Activated naive CD4-positive, alpha-beta T cell (primary cell): ENCODE data around the gene DKC1.
"Not testable (repeated sequence)": the region's sequence is repeated elsewhere in the genome, so short reads cannot be mapped to it uniquely, and the experiment has no call there.

Experiments used
- DNase-seq, 4 experiments: peaks; one replicate each; lab custom pipeline; 2025; lab: John Stamatoyannopoulos, UW

The DKC1 gene

DNA sequence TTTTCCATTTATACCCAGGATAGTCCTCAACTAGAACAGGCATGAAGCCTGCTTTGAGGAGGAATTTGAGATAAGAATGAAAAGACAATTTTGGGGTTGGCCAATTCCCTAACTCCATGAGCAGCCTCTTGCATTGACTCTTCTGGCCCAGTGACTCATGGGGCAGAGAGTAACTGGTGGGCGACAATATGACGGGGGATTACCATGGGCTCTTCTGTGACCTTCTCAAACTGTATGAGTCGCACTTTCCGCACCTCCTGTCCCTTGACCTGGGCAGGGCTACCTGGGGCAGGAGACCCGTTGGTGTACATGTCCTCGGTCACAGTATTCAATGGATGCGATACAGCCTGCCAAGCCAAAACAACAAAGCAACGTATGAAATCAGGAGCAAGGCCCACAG, 29.3 kb downstream of the DKC1 start:
- DNase-seq: no peak

DNA sequence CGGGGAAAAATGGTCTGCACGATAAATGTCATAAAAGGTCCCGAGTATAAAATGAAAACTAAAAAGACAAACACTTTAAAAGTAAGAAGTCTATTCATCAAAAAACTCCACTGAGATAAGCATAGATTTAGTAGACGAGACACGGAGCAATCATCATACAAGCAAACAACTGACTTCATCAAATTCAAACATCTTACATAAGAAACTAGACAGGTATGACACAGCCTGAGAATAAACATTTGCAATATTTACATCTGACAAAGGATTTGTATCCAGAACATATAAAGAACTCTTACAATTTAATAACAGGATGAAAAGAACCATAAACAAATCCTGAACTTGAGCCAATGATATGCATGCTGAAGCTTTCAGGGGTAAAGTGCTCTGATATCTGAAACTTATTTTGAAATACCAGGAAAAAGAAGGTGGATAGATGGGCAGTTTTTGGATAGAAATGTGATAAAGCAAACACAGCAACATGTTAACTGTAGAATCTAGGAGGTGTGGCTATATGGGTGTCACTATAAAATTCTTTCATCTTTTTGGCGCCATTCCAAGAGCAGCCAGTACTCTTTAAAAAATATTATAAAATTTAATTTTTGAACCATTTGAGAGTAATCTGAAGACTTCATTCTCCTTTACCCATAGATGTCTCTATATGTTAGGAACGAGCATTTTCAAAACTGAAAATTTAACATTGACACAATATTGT, 30.6 kb downstream of the DKC1 start:
- no peak for DNase-seq

DNA sequence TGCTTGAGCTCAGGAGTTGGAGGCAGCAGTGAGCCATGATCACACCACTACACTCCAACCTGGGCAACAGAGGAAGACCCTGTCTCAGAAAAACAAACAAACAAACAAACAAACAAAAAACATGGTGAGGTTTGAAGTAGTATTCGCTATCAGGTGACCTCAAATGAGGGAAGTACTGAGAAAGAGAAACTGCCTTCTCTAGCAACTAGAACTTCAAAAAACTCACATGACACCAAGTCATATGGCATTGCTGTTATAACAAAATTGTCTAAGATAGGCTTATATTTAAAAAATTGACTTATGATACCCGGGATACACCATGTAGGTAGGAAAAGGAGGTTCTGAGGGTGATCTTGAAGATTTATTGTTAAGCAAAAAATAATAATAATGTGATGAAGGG, 32.4 kb downstream of the DKC1 start:
- DNase-seq: no peak

DNA sequence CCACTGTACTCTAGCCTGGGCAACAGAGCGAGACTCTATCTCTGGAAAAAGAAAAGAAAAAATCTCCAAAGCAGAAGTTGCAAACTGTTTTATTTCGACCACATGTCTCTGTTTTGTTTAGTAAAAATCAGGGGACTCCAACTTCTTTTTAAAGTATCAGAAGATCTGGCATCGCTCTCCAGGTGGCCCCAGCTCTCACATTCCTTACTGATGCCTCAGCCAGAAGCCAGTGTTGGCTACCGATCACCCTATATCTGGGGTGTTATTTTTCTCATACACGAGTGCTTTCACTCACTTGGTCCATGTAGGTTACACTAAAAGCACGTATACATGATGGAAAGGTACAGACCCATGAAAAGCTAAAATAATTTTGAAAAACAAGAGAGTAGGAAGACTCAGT, 34.3 kb downstream of the DKC1 start:
- no peak for DNase-seq

DNA sequence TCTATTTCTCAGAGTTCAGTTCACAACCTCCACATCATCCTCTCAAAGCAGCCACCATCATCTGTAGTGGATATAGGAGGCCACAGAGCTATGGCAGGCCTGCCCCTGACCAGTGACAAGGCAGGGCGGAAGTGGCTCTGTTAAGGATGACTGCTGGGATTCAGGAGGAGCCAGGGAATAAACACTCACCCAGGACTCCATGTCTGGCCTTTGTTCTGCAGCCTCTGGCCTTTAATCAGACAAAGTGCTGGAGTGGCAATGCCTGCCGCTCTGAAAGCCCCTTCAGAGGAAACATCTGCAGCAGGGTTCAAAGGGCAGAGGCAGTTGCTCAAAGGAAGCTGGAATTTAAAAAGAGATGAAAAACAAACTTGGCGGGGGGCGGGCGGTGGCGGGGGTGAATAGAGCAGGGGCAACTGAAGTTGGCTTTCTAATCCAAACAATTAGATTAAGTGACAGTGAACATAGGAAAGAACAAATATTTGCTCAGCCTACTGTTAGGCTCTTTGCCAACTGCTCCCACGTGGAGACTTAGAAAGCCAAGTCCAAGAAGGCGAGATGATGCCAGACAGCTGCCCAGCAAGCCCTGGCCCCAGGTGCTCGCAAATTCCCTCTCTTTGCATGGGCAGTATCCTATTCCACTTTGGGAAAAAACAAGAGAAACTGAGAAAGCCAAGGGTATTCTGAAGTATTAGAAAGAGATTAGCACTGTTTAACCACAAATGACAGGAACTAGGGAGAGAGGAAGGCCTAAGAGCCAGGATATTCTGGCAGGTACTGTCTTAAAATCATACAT, 37.1 kb downstream of the DKC1 start:
- DNase-seq: no peak

DNA sequence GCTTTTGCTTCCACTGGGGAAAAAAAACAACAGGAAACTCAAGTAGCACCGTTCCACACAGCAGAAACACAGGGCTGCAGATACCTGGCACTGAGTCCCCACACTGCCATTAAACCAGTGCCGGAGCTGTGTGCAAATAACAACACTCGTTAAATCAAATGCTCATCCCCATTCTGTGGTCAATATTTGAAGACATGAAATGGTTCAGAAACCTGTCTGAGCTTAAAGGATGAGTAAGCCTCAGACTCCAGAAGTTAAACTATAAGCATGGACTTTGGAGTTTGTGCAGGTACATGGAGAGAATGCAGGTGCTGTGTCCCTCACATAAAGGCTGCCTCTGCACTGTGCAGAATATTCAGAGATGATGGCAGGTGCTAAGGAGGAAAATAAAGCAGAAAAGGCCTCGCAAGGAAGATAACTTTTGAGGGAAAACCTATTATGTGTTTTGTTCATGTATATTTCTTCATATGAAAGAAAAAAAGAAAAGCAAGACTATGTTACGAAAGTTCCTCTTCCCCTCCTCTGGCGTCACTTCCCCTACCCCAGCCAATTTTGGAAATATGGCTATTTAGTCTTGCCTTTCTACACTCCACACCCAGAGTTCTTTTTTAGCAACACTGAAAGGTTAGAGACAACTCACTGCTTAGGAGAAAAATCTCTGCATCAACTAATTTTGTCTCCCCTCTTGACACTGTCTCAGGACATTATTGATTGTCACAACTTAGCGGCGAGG, 38.0 kb downstream of the DKC1 start:
- DNase-seq: no peak

- no peak for DNase-seq
Measured at GRCh38 chrX:154802947-154803346, 40.3 kb downstream of the DKC1 start.

- no peak for DNase-seq
Measured at GRCh38 chrX:154804261-154804956, 41.7 kb downstream of the DKC1 start.

GRCh38 chrX:154804957-154805695, 42.5 kb downstream of the DKC1 start, which contains the start of gene MPP1:
Gene MPP1 (minus strand): TSS chrX:154805485. CDS start chrX:154805373, 112 bp downstream.
- DNase-seq: peak in 3 of 4 experiments; percentile 20 to 65 (median 44)

DNA sequence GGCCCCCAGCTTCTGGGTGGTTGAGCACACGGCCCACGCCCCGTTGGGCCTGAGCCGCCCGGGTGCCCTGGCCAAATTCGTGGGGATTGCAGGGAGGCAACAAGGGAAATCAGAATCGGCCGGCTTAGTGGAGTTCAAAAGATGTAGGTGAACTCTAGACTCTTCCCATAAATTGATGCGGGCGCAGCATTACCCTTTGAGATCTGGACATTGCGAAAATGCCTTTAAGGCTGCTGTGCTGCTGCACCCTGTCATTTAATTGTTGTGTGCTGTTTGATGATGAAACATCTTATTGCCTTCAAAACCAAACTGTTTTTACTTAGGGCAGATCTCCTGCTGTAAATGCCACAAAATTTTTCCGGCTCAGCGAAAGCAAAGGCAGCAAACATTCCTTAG, 43.0 kb downstream of the DKC1 start:
- no peak for DNase-seq

DNA sequence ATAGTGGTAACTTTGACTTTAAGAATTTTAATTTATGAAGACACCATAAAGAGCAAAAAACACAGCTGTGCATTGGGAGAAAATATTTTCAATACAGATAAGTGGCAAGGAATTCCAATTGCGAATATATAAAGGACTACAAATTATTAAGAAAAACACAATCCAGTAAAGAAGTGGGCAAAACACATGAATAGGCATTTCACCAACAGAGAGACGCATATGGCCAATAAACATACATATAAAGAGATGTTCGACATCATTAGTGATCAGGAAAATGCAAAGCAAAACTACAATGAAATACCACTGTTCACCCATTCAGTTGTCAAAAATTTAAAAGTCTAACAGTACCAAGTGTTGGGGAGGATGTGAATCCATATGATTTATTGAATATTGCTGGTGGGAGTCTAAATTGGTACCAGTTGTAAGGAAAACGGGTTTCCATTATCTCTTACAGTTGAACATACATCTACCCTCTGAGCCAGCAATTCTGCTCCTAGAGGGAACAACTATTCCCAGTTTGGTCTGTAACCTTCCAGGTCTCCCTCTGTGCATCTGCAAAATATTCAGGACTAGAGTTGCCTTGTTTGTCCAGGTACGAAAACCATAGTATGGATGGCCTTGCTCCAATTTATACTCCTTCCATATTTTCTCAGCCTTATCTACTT, 44.3 kb downstream of the DKC1 start:
- no peak for DNase-seq

GRCh38 chrX:154809939-154810665, 47.4 kb downstream of the DKC1 start:
- DNase-seq: no peak

- DNase-seq: no peak
Measured at GRCh38 chrX:154812341-154813101, 49.9 kb downstream of the DKC1 start.

DNA sequence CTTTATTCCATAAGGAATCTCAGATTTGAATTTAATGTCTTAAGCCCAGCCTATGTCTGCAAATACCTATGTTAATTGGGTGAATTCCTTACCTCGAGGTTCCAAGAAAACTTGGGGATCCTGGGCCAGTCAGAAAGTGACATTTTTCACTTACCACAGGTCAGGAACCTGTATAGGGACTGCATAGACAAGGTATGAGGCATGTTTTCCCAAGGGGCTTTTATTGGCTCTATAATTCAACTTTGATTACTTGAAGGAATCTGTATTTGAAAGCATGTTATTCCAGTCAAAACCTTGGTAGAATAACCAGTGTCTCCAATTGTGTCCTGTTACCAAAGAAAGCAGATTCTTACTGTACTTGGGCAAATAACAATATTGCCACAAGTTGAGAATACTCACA, 51.1 kb downstream of the DKC1 start:
- no peak for DNase-seq

DNA sequence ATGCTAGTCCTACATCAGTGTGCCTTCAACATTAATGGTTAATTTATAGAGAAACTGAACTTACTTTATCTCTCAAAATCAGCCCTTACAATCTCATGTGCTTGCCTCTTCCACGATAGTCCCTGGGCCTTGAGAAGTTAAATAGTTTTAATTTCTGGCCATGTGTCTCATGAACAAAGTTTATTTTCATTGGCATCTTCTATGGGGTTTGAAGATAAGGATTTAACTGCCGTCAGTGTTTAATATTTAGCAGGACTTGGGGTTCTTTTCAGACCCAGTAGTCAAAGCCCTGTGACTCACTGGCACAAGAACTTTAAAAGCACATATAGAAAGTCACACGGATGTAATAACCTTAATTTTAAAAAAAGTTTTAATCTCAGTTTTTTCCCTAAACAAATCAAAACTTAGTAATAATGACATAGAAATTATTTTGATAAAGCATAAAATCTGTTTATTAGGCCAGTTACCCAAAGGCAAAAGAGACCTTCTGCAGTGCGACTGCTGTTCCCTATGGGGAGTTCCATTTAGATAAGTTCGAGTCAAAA, 52.7 kb downstream of the DKC1 start:
- DNase-seq: no peak

DNA sequence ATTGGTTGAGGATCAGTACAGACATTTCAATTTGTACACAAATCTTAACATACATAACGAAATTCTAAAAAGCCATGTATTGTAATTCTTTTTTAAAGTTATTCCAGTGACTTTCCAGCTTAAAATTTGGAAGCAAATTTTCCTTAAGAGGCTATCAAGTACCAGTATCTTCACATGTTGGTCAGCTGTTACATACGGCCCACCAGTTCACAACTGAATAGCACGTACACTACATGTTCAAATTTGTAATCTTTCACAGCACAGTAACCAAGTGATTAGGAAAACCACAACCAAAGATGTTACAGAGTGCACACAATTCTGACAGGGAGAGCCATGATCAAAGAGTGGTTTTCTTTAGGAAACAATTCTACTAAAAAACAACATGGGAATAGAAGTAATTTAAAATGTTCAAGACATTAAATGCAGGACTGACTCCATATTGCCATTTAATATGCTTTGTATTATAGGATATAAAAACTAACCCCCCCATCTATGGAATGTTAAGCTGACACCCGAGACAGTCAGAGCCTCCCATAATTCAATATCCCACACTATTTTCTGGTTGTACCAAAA, 53.7 kb downstream of the DKC1 start:
- DNase-seq: not testable (repeated sequence)

DNA sequence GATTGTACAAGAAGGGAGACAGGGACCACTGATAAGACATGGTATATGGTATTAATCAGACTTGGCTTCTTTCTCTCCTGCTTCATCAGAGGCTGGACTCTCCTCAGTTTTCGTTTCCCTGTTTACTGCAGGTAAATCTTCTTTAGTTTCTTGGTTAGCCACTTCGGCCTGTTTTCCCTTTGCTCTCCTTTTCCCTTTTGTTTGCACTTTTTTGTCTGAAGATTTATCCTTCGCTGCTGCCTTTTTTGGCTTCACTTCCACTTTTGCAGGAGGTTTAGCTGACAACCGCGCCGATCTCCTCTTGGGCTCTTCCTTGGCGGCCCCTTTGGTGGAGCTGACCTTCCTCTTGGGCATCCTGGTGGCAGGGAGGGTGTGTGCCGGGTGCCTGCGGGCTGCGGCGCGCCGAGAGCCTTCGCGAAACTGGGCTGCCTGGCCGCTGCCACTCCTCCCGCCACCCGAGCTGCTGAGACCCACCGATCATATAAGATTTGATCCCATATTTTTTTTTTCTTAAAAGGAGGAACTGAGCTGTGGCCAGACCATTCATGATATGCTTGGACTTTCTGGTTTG, 54.5 kb downstream of the DKC1 start:
- not testable (repeated sequence) for DNase-seq
